Stomach (tissue), 4 donors: Measurements from ENCODE around the gene SMYD3.

Source experiments
- EP300 ChIP-seq: sonication (generic); formaldehyde crosslinking; IDR thresholded peaks from one replicate; pipeline ENCODE4 v1.6.1; 2017; ENCODE audit warnings: antibody characterized with exemption
- POLR2A ChIP-seq, 4 donors: fragments of 450-650 bp; IDR thresholded peaks; one replicate each; pipeline ENCODE4 v1.6.1; 2016; ENCODE audit warnings: antibody characterized with exemption in 4 of 4, control low read depth in 2 of 4, mild to moderate bottlenecking in 1 of 4, moderate library complexity in 1 of 4
- TF ChIP-seq, protein P1 (sequence below), 7 experiments: fragments of 450-650 bp in 4 of 7; fragments of 200-600 bp in 3 of 7; sonication (generic) in 3 of 7; IDR thresholded peaks; one replicate each; pipeline ENCODE4 v1.5.1; 2016 to 2019; ENCODE audit warnings: antibody characterized with exemption in 7 of 7, control low read depth in 2 of 7, mild to moderate bottlenecking in 1 of 7

GRCh38 chr1:246160905-246161304, 346.2 kb downstream of the SMYD3 start:
- TF ChIP-seq EP300 = no peak
- no peak for TF ChIP-seq POLR2A (IDR thresholded peaks at IDR 0.05)
- TF ChIP-seq, protein P1, sequence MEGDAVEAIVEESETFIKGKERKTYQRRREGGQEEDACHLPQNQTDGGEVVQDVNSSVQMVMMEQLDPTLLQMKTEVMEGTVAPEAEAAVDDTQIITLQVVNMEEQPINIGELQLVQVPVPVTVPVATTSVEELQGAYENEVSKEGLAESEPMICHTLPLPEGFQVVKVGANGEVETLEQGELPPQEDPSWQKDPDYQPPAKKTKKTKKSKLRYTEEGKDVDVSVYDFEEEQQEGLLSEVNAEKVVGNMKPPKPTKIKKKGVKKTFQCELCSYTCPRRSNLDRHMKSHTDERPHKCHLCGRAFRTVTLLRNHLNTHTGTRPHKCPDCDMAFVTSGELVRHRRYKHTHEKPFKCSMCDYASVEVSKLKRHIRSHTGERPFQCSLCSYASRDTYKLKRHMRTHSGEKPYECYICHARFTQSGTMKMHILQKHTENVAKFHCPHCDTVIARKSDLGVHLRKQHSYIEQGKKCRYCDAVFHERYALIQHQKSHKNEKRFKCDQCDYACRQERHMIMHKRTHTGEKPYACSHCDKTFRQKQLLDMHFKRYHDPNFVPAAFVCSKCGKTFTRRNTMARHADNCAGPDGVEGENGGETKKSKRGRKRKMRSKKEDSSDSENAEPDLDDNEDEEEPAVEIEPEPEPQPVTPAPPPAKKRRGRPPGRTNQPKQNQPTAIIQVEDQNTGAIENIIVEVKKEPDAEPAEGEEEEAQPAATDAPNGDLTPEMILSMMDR (IDR thresholded peaks at IDR 0.05) = no peak
